ENCODE data around the gene TANK.
"Not testable (repeated sequence)": the region's sequence is repeated elsewhere in the genome, so short reads cannot be mapped to it uniquely, and the experiment has no call there.

The TANK gene

GRCh38 chr2:161257123-161257952, 97.1 kb downstream of the TANK start:
- CTCF ChIA-PET = interaction anchor here (0.8 to 1.6 kb wide), 6 partner anchors 9 to 34 kb away, joined by 3 to 4 read pairs (median 3); no protein-coding TSS in a partner anchor
- POLR2A ChIA-PET = no interaction called here
- no peak for DNase-seq (ENCODE audit: extremely low spot score)
- TF ChIP-seq, protein P1, sequence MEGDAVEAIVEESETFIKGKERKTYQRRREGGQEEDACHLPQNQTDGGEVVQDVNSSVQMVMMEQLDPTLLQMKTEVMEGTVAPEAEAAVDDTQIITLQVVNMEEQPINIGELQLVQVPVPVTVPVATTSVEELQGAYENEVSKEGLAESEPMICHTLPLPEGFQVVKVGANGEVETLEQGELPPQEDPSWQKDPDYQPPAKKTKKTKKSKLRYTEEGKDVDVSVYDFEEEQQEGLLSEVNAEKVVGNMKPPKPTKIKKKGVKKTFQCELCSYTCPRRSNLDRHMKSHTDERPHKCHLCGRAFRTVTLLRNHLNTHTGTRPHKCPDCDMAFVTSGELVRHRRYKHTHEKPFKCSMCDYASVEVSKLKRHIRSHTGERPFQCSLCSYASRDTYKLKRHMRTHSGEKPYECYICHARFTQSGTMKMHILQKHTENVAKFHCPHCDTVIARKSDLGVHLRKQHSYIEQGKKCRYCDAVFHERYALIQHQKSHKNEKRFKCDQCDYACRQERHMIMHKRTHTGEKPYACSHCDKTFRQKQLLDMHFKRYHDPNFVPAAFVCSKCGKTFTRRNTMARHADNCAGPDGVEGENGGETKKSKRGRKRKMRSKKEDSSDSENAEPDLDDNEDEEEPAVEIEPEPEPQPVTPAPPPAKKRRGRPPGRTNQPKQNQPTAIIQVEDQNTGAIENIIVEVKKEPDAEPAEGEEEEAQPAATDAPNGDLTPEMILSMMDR (IDR thresholded peaks at IDR 0.05; ENCODE audit: control extremely low read depth, extremely low read depth, low read depth, missing control alignments) = no peak

DNA sequence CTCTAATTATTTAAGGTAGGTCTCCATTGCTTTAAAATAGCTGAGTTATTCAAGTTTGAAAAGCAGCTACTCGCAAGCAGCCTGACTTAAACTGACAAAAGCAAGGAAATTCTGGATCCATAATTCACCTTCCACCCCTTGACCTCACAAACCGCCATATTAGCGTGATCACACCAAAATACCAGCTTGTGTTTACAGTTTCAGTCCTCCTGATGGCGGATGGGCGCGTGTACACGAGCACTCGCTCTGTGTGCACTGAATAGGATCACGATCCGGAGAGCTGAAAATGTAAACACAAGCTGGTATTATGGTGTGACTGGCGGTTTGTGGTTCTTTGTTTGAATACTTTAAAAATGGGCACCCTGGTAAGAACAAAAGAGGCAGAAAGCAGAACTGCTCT, 105.6 kb downstream of the TANK start:
- ChIA-PET POLR2A (no interaction called here), CTCF (interaction anchor here (1.6 to 6.1 kb wide), 5 partner anchors 8 to 43 kb away, joined by 3 to 25 read pairs (median 5); no protein-coding TSS in a partner anchor)
- TF ChIP-seq, protein P1 (IDR thresholded peaks at IDR 0.05; ENCODE audit: control extremely low read depth, extremely low read depth, low read depth, missing control alignments) = no peak
- DNase-seq (ENCODE audit: extremely low spot score) = no peak

DNA sequence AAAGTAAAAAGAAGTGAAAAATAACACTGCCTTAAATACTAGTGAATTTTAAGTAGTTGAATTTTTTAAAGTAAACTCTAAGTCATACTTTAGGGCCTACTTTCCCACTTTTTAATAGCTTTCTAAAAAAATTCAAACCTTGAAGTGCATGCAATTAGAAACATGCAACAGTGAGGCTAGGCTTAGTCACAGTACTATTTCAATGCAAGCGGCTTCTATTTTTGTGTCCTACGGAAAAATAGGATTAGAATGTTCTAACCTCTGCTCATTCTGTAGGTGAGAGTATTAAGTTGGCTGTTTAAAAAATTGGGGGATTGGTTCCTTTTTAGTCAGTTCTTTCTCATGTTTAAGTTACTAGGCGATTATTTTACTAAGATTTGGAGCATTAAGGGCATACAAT, 108.9 kb downstream of the TANK start:
- POLR2A ChIA-PET = no interaction called here
- DNase-seq (ENCODE audit: extremely low spot score) = no peak
- CTCF ChIA-PET = interaction anchor here (1.0 to 2.8 kb wide), 3 partner anchors 8 to 205 kb away, joined by 3 to 7 read pairs (median 5); no protein-coding TSS in a partner anchor

DNA sequence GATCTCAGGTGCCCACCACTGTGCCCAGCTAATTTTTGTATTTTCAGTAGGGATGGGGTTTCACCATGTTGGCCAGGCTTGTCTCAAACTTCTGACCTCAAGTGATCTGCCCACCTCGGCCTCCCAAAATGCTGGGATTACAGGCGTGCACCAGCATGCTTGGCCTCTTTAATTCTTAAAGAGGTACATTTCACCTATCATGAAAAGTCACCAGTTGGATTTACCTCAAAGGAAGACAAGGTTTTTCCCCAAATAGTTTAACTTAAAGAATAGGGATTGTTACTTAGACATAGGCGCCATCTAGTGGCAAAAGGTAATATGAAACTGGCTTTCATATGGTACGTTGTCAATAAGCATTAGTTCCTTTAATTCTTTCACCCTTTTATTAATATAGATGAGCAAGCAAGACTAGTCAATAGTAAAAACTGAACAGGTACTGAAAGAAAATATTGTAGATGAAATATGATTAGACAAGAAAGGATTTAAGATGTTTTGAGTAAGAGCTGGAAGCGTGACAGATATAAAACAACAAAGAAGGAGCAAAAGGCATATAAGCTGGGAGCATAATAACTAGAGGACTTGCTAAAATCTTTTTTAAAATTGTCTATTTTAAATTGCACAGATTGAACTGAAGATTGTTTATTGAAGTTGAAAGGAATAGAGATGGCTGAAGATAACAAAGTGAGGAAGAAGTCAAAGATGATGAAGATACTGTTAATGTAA, 113.0 kb downstream of the TANK start:
- ChIA-PET CTCF (interaction anchor here (0.7 to 4.3 kb wide), 25 partner anchors 8 to 1163 kb away, joined by 3 to 43 read pairs (median 4); partner anchors contain the start of gene PSMD14), POLR2A (no interaction called here)
- peak; percentile 37 for DNase-seq (ENCODE audit: extremely low spot score)
- TF ChIP-seq, protein P1 (IDR thresholded peaks at IDR 0.05; ENCODE audit: control extremely low read depth, extremely low read depth, low read depth, missing control alignments) = peak; percentile 64

More for the DNA sequence above, 108.9 kb downstream of the TANK start:
- TF ChIP-seq, protein P1 (IDR thresholded peaks at IDR 0.05; ENCODE audit: control extremely low read depth, extremely low read depth, low read depth, missing control alignments) = no peak

DNA sequence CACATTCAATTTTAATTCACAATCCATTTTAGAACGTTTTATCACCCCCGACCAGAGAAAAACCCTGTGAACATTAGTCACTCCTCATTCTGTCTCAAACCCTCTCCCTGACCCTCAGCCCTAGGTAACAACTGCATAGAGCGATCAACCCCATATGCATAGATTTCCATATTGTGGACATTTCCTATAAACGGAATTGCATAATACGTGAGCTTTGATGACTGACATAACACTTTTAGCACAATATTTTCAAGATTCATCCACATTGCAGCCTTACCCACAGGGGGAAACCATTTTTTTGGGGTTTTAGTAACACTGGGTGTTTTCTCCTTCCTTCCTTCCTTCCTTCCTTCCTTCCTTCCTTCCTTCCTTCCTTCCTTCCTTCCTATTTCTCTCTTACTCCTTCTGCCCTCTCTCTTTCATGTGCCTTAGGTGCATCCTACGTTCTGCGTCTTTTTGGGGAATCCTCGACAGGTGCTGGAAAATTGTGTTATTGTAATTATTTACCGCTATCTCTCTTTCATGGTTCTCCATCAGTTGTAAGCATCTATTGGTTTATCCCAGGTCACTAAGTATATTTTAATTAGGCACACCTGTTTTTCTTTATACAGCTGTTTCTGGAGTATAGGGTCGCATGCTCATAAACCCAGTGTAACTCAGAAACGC, 118.5 kb downstream of the TANK start:
- peak; percentile 44 for DNase-seq (ENCODE audit: extremely low spot score)
- POLR2A ChIA-PET = not testable (repeated sequence)
- CTCF ChIA-PET = interaction anchor here (1.1 to 1.6 kb wide), 3 partner anchors 56 to 215 kb away, joined by 3 to 4 read pairs (median 3); no protein-coding TSS in a partner anchor

DNA sequence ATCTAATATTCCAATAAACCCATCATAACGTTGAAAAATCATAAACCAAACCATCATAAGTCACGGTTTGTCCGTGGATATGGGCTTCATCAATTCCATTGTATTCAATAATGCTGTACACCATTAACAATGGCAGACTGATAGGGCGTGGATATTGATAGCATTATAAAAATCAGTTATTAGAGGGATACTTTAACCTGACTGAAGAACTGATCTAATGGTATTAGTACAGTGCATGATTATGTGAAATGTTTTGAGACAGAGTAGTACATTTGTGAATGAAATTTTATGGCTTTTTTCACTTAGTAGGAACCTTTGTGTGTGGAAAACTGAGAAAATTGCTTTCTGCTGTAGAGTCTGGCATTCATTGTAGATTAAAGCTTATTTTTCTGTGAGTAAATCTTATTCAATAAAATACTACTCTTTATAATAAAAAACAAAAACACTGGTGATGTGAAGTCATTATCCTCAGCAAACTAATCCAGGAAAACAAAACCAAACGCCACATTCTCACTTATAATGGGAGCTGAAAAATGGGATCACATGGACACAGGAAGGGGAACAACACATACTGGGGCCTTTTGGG, 119.1 kb downstream of the TANK start:
- DNase-seq (ENCODE audit: extremely low spot score); POLR2A ChIA-PET: not testable (repeated sequence)
- CTCF ChIA-PET = interaction anchor here (1.2 to 1.6 kb wide), 2 partner anchors 56 to 216 kb away, joined by 3 to 4 read pairs; no protein-coding TSS in a partner anchor

GRCh38 chr2:161280906-161281323, 120.7 kb downstream of the TANK start:
- TF ChIP-seq, protein P1 (IDR thresholded peaks at IDR 0.05; ENCODE audit: control extremely low read depth, extremely low read depth, low read depth, missing control alignments) = peak; percentile 18
- POLR2A ChIA-PET; DNase-seq (ENCODE audit: extremely low spot score); CTCF ChIA-PET: not testable (repeated sequence)

DNA sequence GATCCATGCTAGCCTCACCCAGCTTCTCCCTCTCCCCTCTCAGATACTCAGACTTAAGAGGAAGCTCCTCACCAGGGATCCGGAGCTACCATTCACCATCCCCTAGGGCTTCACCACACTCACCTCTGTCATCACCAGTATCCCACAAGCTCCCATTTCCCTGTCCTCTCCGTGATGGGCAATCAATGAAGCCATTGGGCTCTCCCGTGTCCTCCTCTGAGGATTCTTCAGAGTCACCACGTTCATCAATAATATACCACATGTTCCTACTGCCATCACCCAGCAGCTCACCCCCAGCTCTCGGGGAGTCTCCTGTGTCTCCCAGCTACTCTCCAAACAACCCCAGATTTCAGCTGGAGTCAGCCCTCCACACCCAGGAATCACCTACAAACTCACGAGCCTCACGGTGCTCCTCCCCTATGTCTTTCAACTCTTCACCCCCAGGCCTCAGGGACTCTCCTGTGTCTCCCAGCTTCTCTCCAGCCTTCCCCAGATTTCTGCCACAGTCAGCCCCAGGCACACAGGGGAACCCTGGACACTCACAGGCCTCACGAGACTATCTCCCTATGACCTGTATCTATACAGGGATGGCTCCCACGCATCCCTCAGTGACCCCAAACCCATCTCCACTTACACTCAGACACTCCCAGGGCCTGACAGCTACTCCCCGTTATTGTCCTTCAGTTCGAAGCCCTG, 121.5 kb downstream of the TANK start:
- CTCF ChIA-PET = interaction anchor here (1.1 to 2.0 kb wide), 3 partner anchors 8 to 72 kb away, joined by 3 to 5 read pairs (median 3); no protein-coding TSS in a partner anchor
- POLR2A ChIA-PET; DNase-seq (ENCODE audit: extremely low spot score): not testable (repeated sequence)

- CTCF ChIA-PET = interaction anchor here (1.1 to 2.0 kb wide), 3 partner anchors 8 to 71 kb away, joined by 3 to 5 read pairs (median 3); no protein-coding TSS in a partner anchor
- DNase-seq (ENCODE audit: extremely low spot score); POLR2A ChIA-PET: not testable (repeated sequence)
Measured at GRCh38 chr2:161282311-161282644, 122.0 kb downstream of the TANK start.
